OCI-LY7 (cell line): ENCODE measurements around the gene KIAA0040.

Experiments used
- CTCF ChIP-seq: fragments of 200-600 bp; sonication (generic); conservative IDR thresholded peaks from 2 replicates; pipeline ENCODE4 v1.5.1; 2014; ENCODE audit warnings: mild to moderate bottlenecking, antibody characterized with exemption, low read length, moderate library complexity, mixed read lengths
- EZH2phosphoT487 ChIP-seq: fragments of 200-600 bp; sonication (generic); IDR thresholded peaks from 2 replicates; pipeline ENCODE4 v1.6.1; 2018; ENCODE audit warnings: low read depth, borderline replicate concordance, mild to moderate bottlenecking, mixed run types, antibody characterized with exemption, low read length, moderate library complexity, mixed read lengths

- TF ChIP-seq CTCF (no peak), EZH2phosphoT487 (no peak)
Measured at GRCh38 chr1:175219774-175220173, 27.2 kb upstream of the KIAA0040 start.
